HG02588 (cell line): ENCODE data around the gene MAPKBP1.

Source experiments
- ATAC-seq: cut with Tn5 transposase; IDR thresholded peaks from one replicate; pipeline ENCODE4 v1.9.1; 2021; ENCODE audit warnings: mild to moderate bottlenecking, moderate library complexity; ENCODE audit not compliant: unreplicated experiment

The MAPKBP1 gene

GRCh38 chr15:41783296-41783695, 9.0 kb downstream of the MAPKBP1 start:
- ATAC-seq, result no peak

- ATAC-seq, result no peak
These were observed 14.0 kb downstream of the MAPKBP1 start for GRCh38 chr15:41788262-41788661.

GRCh38 chr15:41789236-41789635, 15.0 kb downstream of the MAPKBP1 start:
- no peak for ATAC-seq

DNA sequence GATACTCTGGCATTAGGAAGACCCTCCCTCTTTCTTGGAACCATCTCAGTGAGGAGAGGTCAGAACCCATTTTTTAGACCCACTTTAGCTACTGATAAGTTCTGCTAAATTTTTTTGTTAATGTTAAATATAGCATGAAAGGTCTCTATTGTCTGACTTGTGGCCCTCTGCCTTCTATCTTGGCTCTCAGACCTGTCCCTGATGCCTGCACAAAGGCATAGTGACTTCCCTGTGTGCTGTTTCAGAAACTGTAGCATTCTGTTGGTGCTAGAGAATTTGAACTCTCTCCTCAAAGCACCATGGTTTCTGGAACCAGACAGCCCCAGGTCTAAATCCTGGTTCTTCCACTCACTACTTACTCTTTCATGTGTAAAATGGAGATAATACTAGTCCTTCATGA, 15.4 kb downstream of the MAPKBP1 start:
- ATAC-seq, result no peak

DNA sequence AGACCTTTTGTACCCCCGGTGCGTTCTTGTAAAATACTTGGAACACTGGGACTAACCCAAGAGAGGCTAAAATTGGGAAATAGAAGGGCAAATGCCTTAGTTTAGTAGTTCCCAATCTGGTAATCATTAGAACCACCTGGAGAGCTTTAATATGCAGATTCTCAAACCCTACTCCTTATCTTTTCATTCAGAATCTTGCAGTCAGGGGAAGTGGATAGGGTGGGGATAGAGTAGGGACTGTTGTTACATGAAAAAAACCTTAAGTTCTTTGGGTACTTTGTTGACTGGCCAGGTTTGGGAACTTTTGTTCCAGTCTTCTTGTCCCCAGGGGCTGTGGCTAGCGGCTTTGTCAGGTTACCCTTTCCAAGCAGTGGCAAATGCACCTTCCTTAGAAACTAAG, 15.9 kb downstream of the MAPKBP1 start:
- ATAC-seq, result no peak

DNA sequence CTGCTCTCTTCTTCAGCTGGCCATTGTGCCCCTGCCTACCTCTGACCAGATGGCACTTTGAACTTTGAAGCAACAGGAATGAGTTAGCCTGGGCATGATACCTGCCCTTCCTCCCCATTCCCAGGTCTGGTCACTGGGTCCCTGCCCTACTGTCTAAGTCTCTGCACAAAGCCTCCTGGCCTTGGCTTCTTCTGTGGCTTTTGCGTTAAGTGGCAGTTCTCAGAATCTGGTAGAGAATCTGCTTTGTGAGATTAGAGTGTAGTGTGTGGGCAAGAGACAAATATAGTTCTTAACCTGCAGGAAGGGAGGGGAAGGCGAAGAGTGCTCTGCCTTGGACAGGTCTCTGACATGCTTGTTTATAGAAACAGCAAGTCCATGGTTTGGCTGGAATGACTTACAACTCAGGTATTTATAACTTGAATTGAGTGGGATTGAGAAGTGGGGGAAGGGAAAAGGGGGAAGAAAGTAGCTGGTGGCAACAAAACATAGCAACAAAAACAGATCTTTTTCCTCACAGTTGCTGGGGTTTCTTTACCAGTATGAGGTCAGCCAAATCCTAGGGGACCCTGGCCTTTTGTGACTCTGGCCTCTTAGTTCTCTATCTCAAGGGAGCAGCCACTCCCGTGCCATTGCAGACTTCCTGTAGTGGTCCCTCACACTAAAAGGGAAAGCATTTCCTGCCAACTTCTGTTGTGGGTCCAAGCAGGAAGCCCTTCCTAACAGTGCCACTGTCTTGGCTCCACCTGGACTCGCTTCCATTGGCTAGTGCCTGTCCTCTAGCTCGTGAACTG, 16.7 kb downstream of the MAPKBP1 start:
- ATAC-seq, result no peak

DNA sequence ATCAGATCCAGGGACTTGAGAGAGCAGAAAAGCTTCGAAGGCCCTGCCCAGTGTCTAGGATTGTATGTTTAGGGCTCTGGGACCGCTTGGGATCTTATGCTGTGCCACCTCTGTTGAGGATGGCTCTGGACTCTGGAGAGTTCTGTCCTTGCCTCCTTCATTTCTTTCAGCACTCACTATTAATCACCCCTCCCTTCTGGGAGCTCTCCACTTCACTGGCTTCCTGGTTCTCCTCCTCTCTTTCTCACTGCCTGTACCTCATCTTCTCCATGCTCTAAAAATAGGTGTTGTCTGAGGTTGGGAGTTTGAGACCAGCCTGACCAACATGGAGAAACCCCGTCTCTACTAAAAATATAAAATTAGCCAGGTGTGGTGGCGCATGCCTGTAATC, 17.3 kb downstream of the MAPKBP1 start:
- no peak for ATAC-seq

GRCh38 chr15:41792000-41792637, 17.8 kb downstream of the MAPKBP1 start:
- no peak for ATAC-seq

DNA sequence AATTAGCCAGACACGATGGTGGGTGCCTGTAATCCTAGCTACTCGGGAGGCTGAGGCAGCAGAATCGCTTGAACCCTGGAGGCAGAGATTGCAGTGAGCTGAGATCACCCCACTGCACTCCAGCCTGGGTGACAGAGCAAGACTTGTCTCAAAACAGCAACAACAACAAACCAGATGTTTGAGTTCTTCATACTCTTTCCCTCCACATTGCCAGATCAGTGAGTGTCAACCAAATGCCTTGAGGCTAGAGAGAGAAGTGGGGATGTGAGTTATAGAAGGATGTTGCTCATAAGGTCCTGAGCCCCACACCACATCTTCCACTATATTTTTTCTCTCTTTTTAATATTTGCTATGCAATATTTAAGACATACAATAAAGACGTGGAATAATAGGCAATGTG, 19.8 kb downstream of the MAPKBP1 start:
- no peak for ATAC-seq

DNA sequence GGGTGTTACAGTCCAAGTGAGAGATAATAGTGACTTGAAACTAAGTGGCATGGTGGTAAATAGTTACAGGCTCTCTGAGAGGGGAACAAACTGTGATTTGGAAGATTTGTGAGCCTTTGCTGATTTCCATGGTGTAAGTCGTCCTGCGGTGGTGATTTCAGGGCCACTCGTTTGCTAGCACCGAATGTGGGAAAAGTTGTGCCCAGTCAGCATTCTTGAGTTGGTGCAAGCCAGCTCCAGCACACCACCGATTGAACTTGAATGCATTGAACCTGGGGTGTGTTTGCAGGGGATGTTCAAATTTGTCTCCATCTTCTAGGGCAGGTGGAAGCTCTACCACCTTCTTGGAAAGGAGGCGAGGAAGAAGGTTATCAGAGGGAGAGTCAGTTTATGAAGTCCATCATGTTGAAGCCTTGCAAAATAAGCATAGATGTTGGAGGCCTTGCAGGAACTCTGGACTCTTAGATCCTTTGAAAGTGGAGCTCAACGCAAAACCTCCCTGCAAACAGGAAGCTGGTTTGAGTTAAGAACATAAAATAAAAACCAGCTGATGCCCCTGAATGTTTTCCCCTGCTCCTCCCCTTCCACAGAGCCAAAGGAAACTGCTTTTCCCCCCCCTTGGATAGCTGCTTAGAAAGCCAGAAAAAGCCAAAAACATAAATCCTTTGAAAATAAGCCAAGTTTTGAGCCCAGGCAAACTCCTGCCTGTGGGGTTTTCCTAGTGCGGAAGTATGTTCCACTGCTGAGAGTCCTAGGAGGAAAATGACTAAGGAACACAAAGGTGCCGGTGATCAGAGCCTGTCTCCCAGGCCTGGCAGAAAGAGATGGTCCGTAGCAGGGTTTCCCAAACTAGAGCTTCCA, 21.9 kb downstream of the MAPKBP1 start:
- no peak for ATAC-seq

GRCh38 chr15:41797201-41797944, 23.1 kb downstream of the MAPKBP1 start:
- ATAC-seq, result no peak

- no peak for ATAC-seq
These were observed 24.6 kb downstream of the MAPKBP1 start for GRCh38 chr15:41798607-41799487.

DNA sequence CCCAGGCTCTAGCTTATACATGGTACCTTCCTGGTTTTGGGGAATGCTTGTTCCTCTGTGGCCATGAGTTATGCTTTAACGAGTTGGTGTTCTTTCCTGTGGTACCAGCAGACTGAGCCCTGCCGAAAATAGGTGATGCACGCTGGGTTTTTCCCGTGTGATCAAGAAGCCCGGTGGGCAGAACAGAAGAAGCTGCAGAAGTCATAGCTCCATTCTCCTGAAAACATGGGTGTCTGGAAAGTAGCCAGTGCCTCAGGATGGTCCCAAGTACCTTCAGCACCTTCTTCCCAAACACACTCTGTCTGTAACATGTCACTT, 25.2 kb downstream of the MAPKBP1 start:
- ATAC-seq, result no peak

- no peak for ATAC-seq
These were observed 26.9 kb downstream of the MAPKBP1 start for GRCh38 chr15:41801185-41801584.

GRCh38 chr15:41801850-41802455, 27.7 kb downstream of the MAPKBP1 start:
- no peak for ATAC-seq

GRCh38 chr15:41804361-41804760, 30.1 kb downstream of the MAPKBP1 start:
- ATAC-seq, result no peak

DNA sequence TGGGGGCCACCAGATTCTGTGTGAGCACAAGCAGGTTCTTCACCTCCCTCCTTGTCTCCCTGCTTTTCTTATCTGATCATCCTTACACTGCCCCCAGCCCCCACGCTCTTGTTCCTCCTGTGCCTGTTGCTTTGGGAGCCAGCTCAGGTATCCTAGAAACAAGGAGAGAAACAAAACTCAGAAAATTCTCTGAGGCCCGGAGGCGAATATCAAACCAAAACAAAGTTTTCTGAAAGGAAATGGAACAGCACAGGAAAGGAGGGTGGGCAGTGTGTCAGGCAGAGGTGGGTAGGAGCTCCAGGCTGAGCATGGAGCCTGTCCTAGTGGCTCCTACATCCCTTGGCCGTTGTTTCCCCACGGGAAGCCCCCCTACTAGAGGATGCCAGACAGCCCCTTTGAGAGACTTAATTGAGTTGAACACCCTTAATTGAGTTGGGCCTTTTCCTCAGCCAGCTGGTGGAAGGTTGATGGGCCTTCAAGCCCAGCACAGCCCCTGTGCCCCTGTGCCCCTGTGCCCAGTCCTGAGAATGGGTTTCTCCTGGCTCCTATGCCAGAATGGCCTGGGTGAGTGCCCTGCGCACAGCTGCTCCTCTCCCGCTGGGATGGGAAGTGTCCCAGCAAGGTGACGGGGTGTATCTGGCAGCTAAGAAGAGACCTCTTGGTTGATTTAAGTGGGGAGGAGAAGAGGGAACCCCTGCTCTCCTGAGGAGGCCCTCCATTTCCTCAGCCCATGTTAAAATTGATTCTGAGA, 30.8 kb downstream of the MAPKBP1 start:
- no peak for ATAC-seq

DNA sequence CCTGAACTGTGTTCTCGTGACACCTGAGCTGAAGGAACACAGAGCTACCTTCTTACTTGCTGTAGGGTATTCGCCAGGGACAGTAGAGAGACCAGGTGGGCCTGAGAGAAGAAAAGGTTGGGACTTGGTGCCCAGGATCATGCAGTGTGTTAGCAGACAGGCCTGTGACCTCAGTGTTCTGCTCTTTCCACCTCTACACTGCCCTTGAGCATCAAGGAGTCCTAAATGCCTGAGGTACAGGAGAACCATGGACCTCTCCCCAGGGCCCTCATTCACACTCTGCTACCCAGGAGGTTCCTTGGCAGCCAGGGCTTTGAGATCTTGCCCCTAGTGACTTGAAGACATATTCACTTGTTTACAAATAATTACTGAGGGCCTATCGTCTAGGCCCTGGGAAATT, 31.4 kb downstream of the MAPKBP1 start:
- ATAC-seq, result no peak
